HepG2 (cell line): ENCODE measurements around the gene CSNK1G3. TPM values are rescaled to one million over a fixed set of nuclear protein-coding genes. Genes with fewer than 3 reads are reported as not detected.

Experiments used
- ATAC-seq: fragments of 200-7000 bp; cut with Tn5 transposase; 3 replicates; pipeline ENCODE4 v1.9.1; 2020; ENCODE audit warnings: mild to moderate bottlenecking, moderate library complexity
- BruUV-seq: library from RNA; stranded (reverse); fragments of 400-500 nt; replicated peaks from 2 replicates; lab custom pipeline; 2021; lab: Mats Ljungman, UMichigan
- CTCF ChIA-PET: fragments of 300-600 bp; formaldehyde crosslinking; extraction: SDS; loops from one replicate; lab custom pipeline; 2021; ENCODE audit warnings: low total read pairs, inconsistent platforms, low intra/inter-chr PET ratio; lab: Yijun Ruan, JAX
- POLR2A ChIA-PET: fragments of 350-600 bp; sonication (Branson Sonifier 250); formaldehyde crosslinking; loops from one replicate; lab custom pipeline; 2020; ENCODE audit warnings: antibody characterized with exemption, inconsistent platforms; lab: Yijun Ruan, JAX
- DNase-seq: peaks from one replicate; pipeline ENCODE4 v3.0.0-alpha.2; 2015; ENCODE audit warnings: low spot score
- FAIRE-seq: peaks from 3 replicates; lab custom pipeline; 2011; peaks lifted over from hg19 to GRCh38; lab: Jason Lieb, UNC
- H2AFZ ChIP-seq: one replicate; pipeline ENCODE4 v1.6.1; 2011; ENCODE audit warnings: low read length, inconsistent platforms
- H3K27ac ChIP-seq: fragments of 300-600 bp; 3 replicates; pipeline ENCODE4 v1.8.0; 2011; ENCODE audit warnings: mixed run types, mild to moderate bottlenecking, mixed read lengths, low read length, inconsistent platforms; ENCODE audit not compliant: insufficient read depth; ENCODE audit errors: extremely low read length
- H3K27me3 ChIP-seq, 2 experiments: fragments of 200-600 bp in 1 of 2; 2 replicates in 1 of 2; 3 replicates in 1 of 2; pipeline versions ENCODE4 v1.6.0 to v1.8.0; 2011; ENCODE audit warnings: low read length in 2 of 2, mild to moderate bottlenecking in 2 of 2, moderate library complexity in 2 of 2, inconsistent platforms in 1 of 2; ENCODE audit not compliant: insufficient read depth in 2 of 2, control insufficient read depth in 1 of 2
- H3K36me3 ChIP-seq, 2 experiments: fragments of 200-600 bp in 1 of 2; replicated peaks in 1 of 2; 2 replicates in 1 of 2; 3 replicates in 1 of 2; pipeline versions ENCODE4 v1.5.1 to v1.8.0; 2011; ENCODE audit warnings: low read length in 2 of 2, inconsistent platforms in 1 of 2; ENCODE audit not compliant: insufficient read depth in 2 of 2, control insufficient read depth in 1 of 2
- H3K4me1 ChIP-seq: 2 replicates; pipeline ENCODE4 v1.5.1; 2012; ENCODE audit warnings: low read length, inconsistent platforms; ENCODE audit not compliant: insufficient read depth
- H3K4me2 ChIP-seq: 2 replicates; pipeline ENCODE4 v1.6.0; 2011; ENCODE audit warnings: low read depth, low read length, inconsistent platforms
- H3K4me3 ChIP-seq, 3 experiments: fragments of 200-600 bp in 1 of 3; sonication (generic), shearing (Covaris generic) in 1 of 3; replicated peaks in 1 of 3; 2 replicates each; pipeline ENCODE4 v1.5.1; 2011 to 2016; ENCODE audit warnings: low read length in 3 of 3, inconsistent platforms in 2 of 3, low read depth in 2 of 3, mild to moderate bottlenecking in 2 of 3, control low read depth in 1 of 3, mixed read lengths in 1 of 3; ENCODE audit not compliant: insufficient read depth in 1 of 3
- H3K79me2 ChIP-seq: one replicate; pipeline ENCODE4 v1.6.1; 2011; ENCODE audit warnings: low read length, inconsistent platforms; ENCODE audit not compliant: insufficient read depth
- H3K9ac ChIP-seq: 2 replicates; pipeline ENCODE4 v1.6.0; 2011; ENCODE audit warnings: mild to moderate bottlenecking, low read depth, low read length, inconsistent platforms; ENCODE audit not compliant: insufficient read depth
- H3K9me3 ChIP-seq: 2 replicates; pipeline ENCODE4 v1.5.1; 2012; ENCODE audit warnings: mild to moderate bottlenecking, low read length
- H4K20me1 ChIP-seq: 2 replicates; pipeline ENCODE4 v1.6.0; 2011; ENCODE audit warnings: inconsistent platforms, mild to moderate bottlenecking, low read length, moderate library complexity; ENCODE audit not compliant: insufficient read depth
- FOXM1 ChIP-seq: sonication (generic); formaldehyde crosslinking; IDR thresholded peaks from 2 replicates; pipeline ENCODE4 v1.5.0; 2020; ENCODE audit warnings: missing genetic modification reagents
- IRF2 ChIP-seq: IDR thresholded peaks from 2 replicates; pipeline ENCODE4 v1.6.1; 2018; ENCODE audit warnings: missing genetic modification reagents, missing compliant biosample characterization
- KAT2B ChIP-seq: fragments of 150-350 bp; IDR thresholded peaks from 2 replicates; pipeline ENCODE4 v1.6.1; 2014; ENCODE audit warnings: low read depth, low read length, borderline replicate concordance
- MTF2 ChIP-seq: sonication (generic); formaldehyde crosslinking; IDR thresholded peaks from 2 replicates; pipeline ENCODE4 v1.5.0; 2020; ENCODE audit warnings: missing genetic modification reagents, borderline replicate concordance
- NAIF1 ChIP-seq: sonication (generic); formaldehyde crosslinking; IDR thresholded peaks from 2 replicates; pipeline ENCODE4 v1.5.0; 2020; ENCODE audit warnings: mild to moderate bottlenecking, missing genetic modification reagents, borderline replicate concordance
- POLR2G ChIP-seq: fragments of 200-400 bp; formaldehyde crosslinking; IDR thresholded peaks from 2 replicates; pipeline ENCODE4 v1.6.1; 2018; ENCODE audit warnings: mild to moderate bottlenecking, low read depth, low read length, moderate library complexity
- ZNF331 ChIP-seq: sonication (generic); formaldehyde crosslinking; IDR thresholded peaks from 2 replicates; pipeline ENCODE4 v1.4.0; 2020; ENCODE audit warnings: missing genetic modification reagents
- ZNF816 ChIP-seq: sonication (generic); formaldehyde crosslinking; IDR thresholded peaks from 2 replicates; pipeline ENCODE4 v1.8.0; 2022; ENCODE audit warnings: missing genetic modification reagents, mild to moderate bottlenecking, borderline replicate concordance
- WGBS: methylation state at CpG from one replicate; pipeline ENCODE4 v1.1.6; 2017; ENCODE audit warnings: low lambda C conversion rate; 5-methylcytosine and 5-hydroxymethylcytosine counted together
- in situ Hi-C: cut with HindIII; loops from 2 replicates; pipeline ENCODE4 v1.10.0; 2017; ENCODE audit warnings: low pct_unique_long_range_greater_than_20kb; ENCODE audit not compliant: extremely low pct_ligation_motif_present
- intact Hi-C: fragments of 100-400 bp; cut with micrococcal nuclease; formaldehyde crosslinking; loops from one replicate; pipeline ENCODE4 v1.10.0; 2022; ENCODE audit not compliant: unreplicated experiment
- polyA plus RNA-seq, 8 experiments: library from polyadenylated mRNA; depleted of rRNA in 3 of 8; stranded (reverse) in 7 of 8; unstranded in 1 of 8; fragments of >200 nt; fragmentation: Illumina TruSeq in 4 of 8; extraction: Trizol in 4 of 8; gene quantifications; 2 replicates each; pipeline versions ENCODE4 v1.2.1 to v1.2.3, GENCODE V29; 2011 to 2016; ENCODE audit warnings: low read depth in 4 of 8, missing spikeins in 1 of 8, mixed read lengths in 1 of 8; ENCODE audit not compliant: insufficient read depth in 1 of 8
- total RNA-seq, 5 experiments: library from RNA; depleted of rRNA; stranded (reverse); fragments of >200 nt; fragmentation: Illumina TruSeq; extraction: Trizol; gene quantifications; 2 replicates each; pipeline ENCODE4 v1.2.3, GENCODE V29; 2016; ENCODE audit warnings: low read depth in 1 of 5
- TF ChIP-seq, protein P1 (sequence below): sonication (generic); formaldehyde crosslinking; IDR thresholded peaks from 2 replicates; pipeline ENCODE4 v1.8.1; 2023; ENCODE audit warnings: missing genetic modification reagents, mild to moderate bottlenecking, borderline replicate concordance
- TF ChIP-seq, protein P2 (sequence below): sonication (generic); formaldehyde crosslinking; IDR thresholded peaks from 2 replicates; pipeline ENCODE4 v1.5.0; 2020; ENCODE audit warnings: mild to moderate bottlenecking, missing genetic modification reagents
- TF ChIP-seq, protein P3 (sequence below): sonication (generic); formaldehyde crosslinking; IDR thresholded peaks from 2 replicates; pipeline ENCODE4 v1.4.0; 2020; ENCODE audit warnings: missing genetic modification reagents
- TF ChIP-seq, protein P4 (sequence below): sonication (generic); formaldehyde crosslinking; IDR thresholded peaks from 2 replicates; pipeline ENCODE4 v1.5.1; 2020; ENCODE audit warnings: missing genetic modification reagents, mild to moderate bottlenecking, borderline replicate concordance

Gene CSNK1G3
- total and polyA plus RNA-seq, 2 of the 13 experiments (the other 11 are each of a cell fraction or from before 2014, with no cell fraction given) = 11.3 to 31.5 TPM

DNA sequence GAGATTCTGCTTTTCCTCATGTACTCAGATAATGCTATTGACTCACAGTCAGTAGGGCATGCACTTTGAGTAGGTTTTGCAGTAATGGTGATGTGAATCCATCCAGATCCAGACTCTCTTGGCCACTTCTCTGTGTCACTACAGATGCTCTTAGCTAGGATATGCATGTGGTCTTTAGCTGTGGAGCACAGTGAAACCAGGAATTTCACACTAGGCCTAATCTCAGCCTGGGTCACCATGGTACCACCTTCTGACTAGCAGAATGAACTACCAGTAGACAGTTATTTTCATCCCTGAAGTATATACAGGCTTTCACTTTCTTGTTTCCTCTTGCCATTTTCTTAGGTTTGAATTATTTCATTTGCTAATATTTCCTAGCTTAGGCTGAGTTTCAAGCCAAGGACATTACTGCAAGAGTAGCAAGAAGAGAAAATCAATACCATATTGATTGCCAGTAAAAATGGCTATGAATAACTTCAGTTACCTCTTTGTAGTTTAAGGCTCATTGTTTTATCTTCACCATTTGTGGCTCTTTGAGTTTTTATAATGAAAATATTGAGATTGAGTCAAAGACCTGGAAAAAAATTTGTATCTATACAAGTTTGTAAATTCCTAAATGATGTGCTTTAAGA lies 28.4 kb upstream of the CSNK1G3 start:
- no peak overlapping the region for H3K27ac ChIP-seq
- no peaks in the 10 kb centered on the region for H3K36me3 ChIP-seq
- DNase-seq (no peak), FAIRE-seq (no peak), ATAC-seq (no peak)
- POLR2A ChIA-PET = no interaction called here
- H3K4me1 ChIP-seq = no peaks in the 10 kb centered on the region
- no peaks in the 10 kb centered on the region for H3K9me3 ChIP-seq
- CTCF ChIA-PET = no interaction called here
- no TSS peak for BruUV-seq
- no peaks in the 10 kb centered on the region for H3K79me2 ChIP-seq
- in situ Hi-C loops = no loop called here
- H3K4me3 ChIP-seq = no peak overlapping the region
- no peaks in the 10 kb centered on the region for H4K20me1 ChIP-seq
- H3K9ac ChIP-seq = no peak overlapping the region
- no peak overlapping the region for H3K4me2 ChIP-seq
- no peaks in the 10 kb centered on the region for H3K27me3 ChIP-seq
- intact Hi-C loops = no loop called here
- TF ChIP-seq IRF2 (CRISPR knock-in tag) (no peak), POLR2G (no peak), KAT2B (peak; percentile 58; the same call in 1 of the 2 replicates)
- TF ChIP-seq, protein P1, sequence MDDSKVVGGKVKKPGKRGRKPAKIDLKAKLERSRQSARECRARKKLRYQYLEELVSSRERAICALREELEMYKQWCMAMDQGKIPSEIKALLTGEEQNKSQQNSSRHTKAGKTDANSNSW (CRISPR knock-in tag) = no peak
- TF ChIP-seq, all 625 proteins: peak for 1
- no peak overlapping the region for H2AFZ ChIP-seq

DNA sequence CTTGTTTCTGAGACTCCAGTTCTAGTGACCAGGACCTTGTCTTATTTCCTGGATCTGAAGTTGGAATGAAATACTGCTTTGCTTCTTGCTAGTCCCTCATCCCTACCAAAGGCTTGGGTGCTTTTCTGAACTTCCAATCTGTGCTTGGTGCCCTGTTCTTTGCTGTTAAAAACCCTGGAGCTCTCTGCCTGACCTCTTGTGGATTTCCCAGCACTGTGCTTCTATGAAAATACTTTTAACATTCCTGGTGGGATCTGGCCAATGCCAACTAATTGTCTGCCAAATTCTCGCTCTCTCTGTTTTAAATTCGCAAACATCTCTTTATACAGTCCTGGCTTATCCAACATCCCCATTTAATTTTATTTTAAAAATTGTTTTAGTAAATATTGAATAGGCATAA lies 26.7 kb upstream of the CSNK1G3 start:
- ATAC-seq = no peak
- no TSS peak for BruUV-seq
- no peak overlapping the region for H3K9ac ChIP-seq
- intact Hi-C loops = no loop called here
- 41% methylated on average over 2 of the region's 2 CpGs for WGBS
- H3K36me3 ChIP-seq = no peaks in the 10 kb centered on the region
- in situ Hi-C loops = no loop called here
- DNase-seq = no peak
- ChIA-PET POLR2A (no interaction called here), CTCF (no interaction called here)
- H3K27ac ChIP-seq = no peak overlapping the region
- no peaks in the 10 kb centered on the region for H4K20me1 ChIP-seq
- H3K79me2 ChIP-seq = no peaks in the 10 kb centered on the region
- H3K4me1 ChIP-seq = no peaks in the 10 kb centered on the region
- FAIRE-seq = no peak
- no peak overlapping the region for H3K4me3 ChIP-seq
- H3K27me3 ChIP-seq = no peaks in the 10 kb centered on the region
- no peak overlapping the region for H3K4me2 ChIP-seq
- H3K9me3 ChIP-seq = no peaks in the 10 kb centered on the region
- H2AFZ ChIP-seq = no peak overlapping the region
- TF ChIP-seq ZNF816 (CRISPR knock-in tag) (no peak), NAIF1 (CRISPR knock-in tag) (no peak), ZNF331 (CRISPR knock-in tag) (no peak), MTF2 (CRISPR knock-in tag) (no peak), FOXM1 (no peak)
- TF ChIP-seq, protein P2, sequence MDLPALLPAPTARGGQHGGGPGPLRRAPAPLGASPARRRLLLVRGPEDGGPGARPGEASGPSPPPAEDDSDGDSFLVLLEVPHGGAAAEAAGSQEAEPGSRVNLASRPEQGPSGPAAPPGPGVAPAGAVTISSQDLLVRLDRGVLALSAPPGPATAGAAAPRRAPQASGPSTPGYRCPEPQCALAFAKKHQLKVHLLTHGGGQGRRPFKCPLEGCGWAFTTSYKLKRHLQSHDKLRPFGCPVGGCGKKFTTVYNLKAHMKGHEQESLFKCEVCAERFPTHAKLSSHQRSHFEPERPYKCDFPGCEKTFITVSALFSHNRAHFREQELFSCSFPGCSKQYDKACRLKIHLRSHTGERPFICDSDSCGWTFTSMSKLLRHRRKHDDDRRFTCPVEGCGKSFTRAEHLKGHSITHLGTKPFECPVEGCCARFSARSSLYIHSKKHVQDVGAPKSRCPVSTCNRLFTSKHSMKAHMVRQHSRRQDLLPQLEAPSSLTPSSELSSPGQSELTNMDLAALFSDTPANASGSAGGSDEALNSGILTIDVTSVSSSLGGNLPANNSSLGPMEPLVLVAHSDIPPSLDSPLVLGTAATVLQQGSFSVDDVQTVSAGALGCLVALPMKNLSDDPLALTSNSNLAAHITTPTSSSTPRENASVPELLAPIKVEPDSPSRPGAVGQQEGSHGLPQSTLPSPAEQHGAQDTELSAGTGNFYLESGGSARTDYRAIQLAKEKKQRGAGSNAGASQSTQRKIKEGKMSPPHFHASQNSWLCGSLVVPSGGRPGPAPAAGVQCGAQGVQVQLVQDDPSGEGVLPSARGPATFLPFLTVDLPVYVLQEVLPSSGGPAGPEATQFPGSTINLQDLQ (CRISPR knock-in tag) = no peak
- TF ChIP-seq, protein P3, sequence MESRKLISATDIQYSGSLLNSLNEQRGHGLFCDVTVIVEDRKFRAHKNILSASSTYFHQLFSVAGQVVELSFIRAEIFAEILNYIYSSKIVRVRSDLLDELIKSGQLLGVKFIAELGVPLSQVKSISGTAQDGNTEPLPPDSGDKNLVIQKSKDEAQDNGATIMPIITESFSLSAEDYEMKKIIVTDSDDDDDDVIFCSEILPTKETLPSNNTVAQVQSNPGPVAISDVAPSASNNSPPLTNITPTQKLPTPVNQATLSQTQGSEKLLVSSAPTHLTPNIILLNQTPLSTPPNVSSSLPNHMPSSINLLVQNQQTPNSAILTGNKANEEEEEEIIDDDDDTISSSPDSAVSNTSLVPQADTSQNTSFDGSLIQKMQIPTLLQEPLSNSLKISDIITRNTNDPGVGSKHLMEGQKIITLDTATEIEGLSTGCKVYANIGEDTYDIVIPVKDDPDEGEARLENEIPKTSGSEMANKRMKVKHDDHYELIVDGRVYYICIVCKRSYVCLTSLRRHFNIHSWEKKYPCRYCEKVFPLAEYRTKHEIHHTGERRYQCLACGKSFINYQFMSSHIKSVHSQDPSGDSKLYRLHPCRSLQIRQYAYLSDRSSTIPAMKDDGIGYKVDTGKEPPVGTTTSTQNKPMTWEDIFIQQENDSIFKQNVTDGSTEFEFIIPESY = no peak
- TF ChIP-seq, protein P4, sequence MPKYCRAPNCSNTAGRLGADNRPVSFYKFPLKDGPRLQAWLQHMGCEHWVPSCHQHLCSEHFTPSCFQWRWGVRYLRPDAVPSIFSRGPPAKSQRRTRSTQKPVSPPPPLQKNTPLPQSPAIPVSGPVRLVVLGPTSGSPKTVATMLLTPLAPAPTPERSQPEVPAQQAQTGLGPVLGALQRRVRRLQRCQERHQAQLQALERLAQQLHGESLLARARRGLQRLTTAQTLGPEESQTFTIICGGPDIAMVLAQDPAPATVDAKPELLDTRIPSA (CRISPR knock-in tag) = no peak
